Activated CD4-positive, CD25-positive, alpha-beta regulatory T cell (primary cell): Measurements from ENCODE around the gene ACOT8.
A peak's percentile ranks its signal among the peaks of the same experiment; 100 is the strongest.
"Not testable (repeated sequence)": the region's sequence is repeated elsewhere in the genome, so short reads cannot be mapped to it uniquely, and the experiment has no call there.

Source experiments
- DNase-seq, 4 experiments: peaks; one replicate each; lab custom pipeline; 2025; lab: John Stamatoyannopoulos, UW

Gene ACOT8

DNA sequence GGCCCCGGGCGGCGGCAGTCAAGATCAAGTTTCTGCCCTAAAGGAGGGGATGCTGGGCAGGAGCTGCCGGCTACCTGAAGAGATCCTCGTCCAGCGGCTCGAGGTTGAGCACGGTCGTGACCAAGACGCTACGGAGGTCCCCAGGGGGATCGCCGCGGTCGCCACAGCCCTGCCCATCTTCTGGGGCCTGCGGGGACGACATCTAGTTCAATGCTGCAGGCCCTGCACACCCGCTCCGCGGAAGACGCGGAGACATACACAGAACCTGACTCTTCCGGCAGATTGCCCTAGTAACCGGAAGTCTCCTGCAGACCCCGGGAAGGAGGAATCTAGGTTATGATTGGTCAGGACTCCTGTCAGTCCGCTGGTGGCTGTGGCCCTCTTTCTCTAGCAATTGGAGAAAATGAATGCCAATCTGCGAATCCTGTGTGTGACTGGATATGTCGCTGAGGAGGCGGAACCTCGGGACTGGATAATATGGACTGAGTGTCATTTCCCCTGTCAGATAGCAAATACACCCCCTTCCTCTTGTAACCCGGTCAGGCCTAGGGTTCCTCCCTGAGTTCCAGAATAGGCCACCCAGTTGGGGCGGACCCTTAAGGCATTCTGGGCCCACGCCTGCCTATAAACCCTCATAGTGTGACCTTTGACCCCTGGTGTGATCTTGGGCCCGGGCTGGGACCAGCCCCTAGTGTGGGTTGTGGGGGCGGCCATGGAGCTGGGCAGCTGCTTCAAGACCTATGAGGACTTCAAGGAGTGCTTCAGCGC lies at the start of gene ACOT8, which contains the start of gene ZSWIM3:
Gene ACOT8 (minus strand): TSS at position 279 of the 768 bp plus-strand sequence. CDS start 77 bp downstream, at position 202.
Gene ZSWIM3 (plus strand): TSS at position 501 of the 768 bp plus-strand sequence. CDS start 212 bp downstream, at position 713.
- DNase-seq: peak; percentile 66 to 85 (median 83)

DNA sequence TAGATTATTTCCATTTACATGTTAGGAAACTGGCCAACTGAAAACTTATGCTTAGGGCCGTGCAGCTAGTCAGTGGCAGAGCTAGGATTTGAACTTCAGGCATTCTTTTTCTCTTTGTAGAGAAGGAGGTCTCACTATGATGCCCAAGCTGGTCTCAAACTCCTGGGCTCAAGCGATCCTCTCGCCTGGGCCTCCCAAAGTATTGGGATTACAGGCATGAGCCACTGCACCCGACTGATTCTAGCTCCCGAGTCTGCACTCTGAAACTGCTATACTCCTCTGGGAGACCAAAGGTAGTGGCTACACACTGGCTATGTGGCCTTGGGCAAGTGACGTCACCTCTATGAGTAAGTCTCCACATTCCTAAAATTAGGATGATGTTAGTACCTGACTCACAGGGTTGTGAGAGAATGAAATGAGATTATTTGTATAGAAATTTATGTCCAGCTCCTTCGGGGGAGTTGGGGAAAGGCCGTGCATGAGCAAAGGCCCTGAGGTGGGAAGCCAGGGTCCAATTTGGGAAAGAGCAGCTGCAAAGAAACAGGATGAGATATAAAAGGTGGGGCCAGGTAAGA lies 48.4 kb upstream of the ACOT8 start:
- DNase-seq: no peak

DNA sequence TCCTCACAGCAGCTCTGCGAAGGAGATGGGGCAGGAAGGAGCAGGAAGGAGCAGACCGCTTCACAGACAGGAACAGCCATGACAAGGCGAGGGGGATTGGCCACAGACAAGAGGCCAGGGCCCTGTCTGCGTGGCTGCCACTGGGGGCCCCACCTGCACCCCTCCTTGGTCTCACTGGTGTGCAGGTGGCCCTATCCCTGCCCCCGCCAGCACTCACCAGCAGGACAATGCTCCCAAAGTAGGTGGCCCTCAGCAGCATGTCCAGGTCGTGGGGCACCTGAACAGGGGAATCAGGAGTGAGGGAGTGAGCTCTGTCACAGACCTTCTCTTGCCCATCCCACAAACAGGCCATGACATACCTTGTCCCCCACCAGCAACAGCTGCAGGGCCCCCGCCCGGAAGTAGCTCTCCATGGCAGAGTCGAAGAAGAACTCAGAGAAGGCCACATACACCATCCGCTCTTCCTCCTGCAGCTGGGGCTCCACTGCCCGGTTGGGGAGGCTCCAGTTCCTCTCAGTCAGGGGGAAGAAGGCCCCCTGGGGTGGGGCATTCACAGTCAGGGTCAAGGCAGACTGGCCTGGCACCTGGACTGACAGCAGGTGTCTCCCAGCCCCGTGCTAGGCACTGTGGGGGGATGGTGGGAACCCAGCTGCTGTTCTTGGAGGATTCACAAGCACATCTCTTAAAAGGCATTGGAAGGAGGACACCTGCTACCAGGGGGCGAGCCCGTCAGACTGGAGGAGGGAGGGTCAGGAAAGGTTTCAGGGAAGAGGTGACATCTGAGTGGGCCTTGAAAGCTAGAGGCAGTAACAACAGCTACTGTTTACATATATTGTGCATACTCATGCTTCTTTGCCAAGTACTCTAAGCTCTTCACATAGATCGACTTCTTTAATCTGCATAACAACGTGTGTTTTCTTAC lies 47.7 kb upstream of the ACOT8 start:
- no peak for DNase-seq

DNA sequence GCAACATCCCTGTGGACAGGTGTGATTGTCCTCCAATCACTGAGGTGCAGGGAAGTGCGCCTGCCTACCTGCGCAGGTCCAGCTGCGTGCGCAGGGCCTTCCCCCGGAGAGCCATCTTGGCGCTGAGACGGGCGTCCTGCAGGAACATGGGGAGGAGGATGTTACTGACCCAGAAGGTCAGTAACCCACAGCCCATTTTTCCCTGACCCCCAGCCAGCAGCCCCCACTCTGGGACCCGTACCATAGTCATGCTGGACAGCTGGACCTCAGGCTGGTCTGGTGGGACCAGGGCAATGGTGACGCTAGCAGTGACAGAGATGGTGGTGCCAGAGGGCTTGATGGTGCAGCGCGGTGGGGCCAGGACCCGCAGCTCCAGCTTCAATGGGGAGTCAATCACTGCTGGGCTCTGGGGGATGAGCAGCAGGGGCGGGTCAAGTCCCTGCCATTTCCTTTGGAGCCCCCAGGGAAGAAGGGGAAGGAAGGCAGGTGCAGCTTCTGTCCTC lies 45.1 kb upstream of the ACOT8 start:
- no peak for DNase-seq

DNA sequence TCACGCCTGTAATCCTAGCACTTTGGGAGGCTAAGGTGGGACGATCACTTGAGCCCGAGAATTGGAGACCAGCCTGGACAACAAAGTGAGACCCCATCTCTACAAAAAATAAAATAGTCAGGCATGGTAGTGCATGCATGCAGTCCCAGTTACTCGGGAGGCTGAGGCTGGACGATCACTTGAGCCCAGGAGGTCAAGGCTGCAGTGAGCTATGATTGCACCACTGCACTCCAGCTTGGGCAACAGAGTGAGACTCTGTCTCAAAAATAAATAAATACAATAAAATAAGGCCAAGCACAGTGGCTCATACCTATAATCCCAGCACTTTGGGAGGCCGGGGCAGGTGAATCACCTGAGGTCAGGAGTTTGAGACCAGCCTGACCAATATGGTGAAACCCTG lies 44.1 kb upstream of the ACOT8 start:
- DNase-seq: not testable (repeated sequence)

DNA sequence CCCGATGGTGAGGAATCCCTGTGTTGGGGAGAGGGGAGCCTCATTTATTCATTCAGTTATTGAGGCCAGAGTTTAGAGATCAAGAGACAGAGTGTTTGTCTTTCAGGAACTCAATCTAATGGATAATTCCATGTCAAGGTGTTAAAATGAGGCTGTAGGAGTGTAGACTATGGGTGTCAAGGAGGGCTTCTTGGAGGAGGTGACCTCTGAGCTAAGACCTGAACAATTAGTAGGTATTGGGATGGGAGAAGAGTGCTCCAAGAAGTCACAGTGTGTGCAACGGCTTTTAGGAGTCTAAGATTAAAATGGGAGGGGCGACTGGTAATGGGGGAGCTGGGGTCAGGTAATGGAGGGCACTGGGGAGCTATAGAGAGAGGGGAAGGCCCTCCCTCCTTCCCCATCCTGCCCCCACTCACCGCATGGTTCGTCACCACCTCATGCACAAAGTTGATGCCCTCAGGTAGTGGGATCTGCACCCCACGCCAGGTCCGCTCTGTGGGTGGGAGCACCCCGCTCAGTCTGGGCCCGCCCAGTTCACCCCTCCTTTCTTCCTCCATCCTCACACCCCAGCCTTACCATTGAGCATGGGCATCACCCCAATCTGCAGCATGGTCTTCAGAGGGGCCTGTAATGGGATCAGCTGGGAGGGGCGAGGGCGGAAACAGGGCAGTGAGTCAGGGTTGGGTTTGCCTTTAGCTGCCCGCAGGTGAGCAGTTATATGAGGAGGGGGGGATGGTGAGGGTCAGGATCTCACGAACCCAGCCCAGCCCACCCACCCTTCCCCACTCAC lies 42.0 kb upstream of the ACOT8 start:
- DNase-seq: no peak

DNA sequence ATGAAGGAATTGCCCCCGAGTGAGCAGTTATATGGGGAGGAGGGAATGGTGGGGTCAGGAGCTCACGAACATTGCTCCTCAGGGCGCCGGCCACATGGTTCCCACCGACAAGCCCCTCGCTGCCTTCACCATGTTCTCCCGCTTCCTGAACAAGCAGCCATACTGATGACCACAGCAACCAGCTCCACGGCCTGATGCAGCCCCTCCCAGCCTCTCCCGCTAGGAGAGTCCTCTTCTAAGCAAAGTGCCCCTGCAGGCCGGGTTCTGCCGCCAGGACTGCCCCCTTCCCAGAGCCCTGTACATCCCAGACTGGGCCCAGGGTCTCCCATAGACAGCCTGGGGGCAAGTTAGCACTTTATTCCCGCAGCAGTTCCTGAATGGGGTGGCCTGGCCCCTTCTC lies 41.1 kb upstream of the ACOT8 start:
- DNase-seq: no peak

DNA sequence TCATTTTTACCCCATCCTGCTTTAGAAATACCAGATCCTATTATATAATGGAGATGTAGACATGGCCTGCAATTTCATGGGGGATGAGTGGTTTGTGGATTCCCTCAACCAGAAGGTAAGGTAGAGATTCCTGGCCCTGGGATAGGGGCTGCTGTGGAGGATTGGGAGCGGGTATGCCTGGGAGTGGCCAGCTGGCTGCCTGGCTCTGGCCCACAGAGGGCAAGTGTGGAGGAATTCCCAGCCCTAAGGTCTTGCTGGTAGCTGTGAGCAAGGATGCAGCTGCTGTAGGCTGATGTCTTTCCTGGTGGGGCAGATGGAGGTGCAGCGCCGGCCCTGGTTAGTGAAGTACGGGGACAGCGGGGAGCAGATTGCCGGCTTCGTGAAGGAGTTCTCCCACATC lies 40.5 kb upstream of the ACOT8 start:
- no peak for DNase-seq

DNA sequence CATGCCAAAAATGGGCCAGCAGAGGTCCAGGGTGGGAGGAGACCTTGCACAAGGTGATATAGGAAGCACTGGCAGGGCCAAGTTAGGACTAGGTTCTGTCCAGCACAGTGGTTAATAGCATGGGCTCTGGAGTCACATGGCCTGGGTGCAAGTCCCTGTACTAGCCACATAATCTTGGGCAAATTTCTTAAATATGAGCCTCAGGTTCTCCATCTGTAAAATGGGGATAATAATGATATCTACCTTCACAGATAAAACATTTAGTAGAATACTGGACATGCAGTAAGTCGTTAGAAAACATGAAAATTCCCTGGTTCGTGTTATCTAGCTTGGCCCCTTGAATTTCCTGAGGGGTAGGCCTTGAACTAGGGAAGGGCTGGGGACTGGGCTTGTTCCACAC lies 40.1 kb upstream of the ACOT8 start:
- DNase-seq: no peak

DNA sequence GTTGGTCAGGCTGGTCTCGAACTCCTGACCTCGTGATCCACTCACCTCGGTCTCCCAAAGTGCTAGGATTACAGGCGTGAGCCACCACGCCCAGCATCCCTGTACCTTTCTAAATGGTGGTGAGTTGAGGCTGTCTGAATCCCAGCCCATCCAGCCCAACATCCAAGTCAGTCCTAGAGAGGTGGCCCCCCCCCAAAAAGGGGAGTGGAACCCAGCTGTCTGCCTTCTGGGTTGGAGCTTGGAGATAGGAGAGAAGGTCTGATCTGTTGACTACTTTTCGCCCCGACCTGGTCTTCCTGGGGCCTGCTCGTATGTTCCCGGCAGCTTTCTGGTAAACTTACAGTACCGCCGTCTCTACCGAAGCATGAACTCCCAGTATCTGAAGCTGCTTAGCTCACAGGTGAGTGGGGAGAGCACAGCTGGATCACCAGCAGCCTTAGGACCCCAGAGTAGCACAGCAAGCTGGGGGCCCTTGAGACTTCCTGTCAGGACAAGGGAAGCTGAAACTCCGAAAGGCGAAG lies 39.5 kb upstream of the ACOT8 start:
- DNase-seq: no peak

DNA sequence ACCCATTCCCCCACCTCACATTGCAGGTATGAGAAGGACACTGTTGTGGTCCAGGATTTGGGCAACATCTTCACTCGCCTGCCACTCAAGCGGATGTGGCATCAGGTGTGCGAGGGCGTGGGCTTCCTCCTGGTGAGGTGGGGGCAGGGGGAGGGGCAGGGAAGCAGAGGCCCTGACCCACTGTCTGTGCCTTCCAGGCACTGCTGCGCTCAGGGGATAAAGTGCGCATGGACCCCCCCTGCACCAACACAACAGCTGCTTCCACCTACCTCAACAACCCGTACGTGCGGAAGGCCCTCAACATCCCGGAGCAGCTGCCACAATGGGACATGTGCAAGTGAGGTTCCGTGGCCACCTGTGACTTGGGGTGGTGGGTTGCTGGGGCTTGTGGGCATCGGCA lies 37.6 kb upstream of the ACOT8 start:
- no peak for DNase-seq

DNA sequence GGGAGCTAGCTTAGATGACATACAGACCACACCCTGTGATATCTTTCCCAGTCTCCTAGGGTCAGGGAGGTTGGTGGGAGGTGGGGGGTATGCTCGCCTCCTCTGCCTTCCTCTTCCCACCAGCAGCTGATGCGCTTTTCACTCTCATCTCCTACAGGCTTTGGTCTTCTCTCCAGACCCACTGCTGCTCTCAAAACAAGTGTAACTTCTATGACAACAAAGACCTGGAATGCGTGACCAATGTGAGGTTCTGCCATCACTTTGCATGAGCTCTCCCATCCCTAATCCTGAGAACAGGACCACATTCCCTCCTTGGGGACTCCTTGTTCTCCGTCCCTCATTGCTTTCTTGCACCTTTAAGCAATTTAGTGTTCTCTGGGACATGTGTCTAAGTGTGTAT lies 36.6 kb upstream of the ACOT8 start:
- DNase-seq: no peak

DNA sequence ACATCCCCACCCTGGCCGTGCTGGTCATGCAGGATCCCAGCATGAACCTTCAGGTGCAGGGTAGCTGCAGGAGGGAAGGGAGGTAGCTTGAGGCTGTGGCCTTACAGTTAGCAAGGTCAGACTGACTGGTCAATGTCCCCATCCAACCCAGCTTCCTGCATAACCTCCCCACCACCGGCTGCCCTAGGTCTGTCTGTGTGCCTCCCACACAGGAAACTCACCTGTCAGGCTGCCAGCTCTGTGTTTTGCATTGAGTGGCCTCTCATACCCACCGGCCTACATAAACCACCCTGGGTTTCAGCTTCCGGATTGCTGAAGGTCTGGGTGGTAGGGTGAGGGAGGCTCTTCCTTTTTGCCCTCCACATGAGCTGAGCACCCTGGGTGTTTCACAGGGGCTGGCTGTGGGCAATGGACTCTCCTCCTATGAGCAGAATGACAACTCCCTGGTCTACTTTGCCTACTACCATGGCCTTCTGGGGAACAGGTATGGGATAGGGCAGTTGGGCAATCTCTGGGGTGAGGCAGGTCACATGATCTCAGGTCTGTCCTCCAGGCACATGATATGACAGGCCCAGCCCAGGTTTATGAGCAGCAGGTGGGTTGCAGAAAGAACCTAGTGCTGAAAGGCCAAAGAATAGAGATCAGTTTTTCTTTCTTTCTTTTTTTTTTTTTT lies 35.8 kb upstream of the ACOT8 start:
- no peak for DNase-seq

DNA sequence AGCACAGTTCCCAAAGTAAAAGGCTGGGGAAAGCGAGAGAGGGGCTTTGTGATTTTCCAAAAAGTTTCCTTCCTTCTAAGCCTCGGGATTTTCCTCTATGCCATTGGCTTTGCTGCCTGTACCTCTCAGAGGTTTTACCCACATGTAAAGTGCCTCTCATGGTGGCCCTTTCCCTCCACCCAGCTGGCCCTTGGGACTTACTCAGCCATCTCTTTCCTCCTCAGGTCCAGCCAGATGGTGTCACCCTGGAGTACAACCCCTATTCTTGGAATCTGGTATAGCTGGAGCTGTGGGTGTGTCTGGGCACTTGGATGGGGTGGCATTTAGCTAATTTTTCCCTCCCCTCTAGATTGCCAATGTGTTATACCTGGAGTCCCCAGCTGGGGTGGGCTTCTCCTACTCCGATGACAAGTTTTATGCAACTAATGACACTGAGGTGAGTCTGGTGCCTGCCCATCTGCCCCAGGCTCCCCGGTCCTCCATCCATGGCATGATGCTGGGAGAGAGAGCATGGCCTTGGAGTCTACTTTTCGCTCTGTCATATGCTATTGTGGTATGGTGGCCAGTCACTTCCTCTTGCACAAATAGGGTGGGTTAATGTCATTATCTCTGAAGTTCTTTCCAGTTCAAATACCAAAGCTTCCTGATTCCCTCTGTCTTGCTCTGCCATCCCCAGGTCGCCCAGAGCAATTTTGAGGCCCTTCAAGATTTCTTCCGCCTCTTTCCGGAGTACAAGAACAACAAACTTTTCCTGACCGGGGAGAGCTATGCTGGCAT lies 35.0 kb upstream of the ACOT8 start:
- DNase-seq: no peak

DNA sequence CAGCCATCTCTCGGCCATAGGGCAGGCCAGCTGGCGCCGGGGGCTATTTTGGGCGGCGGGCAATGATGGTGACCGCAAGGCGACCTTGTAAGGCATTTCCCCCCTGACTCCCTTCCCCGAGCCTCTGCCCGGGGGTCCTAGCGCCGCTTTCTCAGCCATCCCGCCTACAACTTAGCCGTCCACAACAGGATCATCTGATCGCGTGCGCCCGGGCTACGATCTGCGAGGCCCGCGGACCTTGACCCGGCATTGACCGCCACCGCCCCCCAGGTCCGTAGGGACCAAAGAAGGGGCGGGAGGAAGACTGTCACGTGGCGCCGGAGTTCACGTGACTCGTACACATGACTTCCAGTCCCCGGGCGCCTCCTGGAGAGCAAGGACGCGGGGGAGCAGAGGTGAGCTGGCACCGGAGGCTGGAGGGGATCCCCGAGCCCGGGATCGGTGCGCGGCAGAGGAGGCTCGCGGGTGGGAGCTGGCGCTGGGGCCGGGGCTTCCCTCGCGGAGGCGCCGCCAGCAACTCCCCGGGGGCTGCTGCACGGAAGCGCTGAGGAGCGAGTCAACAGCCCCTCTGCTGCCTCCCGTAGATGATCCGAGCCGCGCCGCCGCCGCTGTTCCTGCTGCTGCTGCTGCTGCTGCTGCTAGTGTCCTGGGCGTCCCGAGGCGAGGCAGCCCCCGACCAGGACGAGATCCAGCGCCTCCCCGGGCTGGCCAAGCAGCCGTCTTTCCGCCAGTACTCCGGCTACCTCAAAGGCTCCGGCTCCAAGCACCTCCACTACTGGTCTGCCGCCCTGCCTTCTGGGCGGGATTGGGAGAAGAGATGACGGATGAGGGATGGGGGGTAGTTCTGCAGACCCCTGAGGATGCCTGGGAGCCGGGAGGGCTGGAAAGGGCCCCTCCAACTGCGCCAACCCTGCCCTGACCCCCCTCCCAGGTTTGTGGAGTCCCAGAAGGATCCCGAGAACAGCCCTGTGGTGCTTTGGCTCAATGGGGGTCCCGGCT lies 34.1 kb upstream of the ACOT8 start, which contains the start of the genes CTSA and NEURL2:
Gene CTSA (plus strand): TSS at position 351 of the 999 bp plus-strand sequence. CDS start 234 bp downstream, at position 585.
Gene NEURL2 (minus strand): TSS at position 224 of the 999 bp plus-strand sequence. CDS start 217 bp downstream, at position 7.
- DNase-seq: peak; percentile 63 to 74 (median 70)

DNA sequence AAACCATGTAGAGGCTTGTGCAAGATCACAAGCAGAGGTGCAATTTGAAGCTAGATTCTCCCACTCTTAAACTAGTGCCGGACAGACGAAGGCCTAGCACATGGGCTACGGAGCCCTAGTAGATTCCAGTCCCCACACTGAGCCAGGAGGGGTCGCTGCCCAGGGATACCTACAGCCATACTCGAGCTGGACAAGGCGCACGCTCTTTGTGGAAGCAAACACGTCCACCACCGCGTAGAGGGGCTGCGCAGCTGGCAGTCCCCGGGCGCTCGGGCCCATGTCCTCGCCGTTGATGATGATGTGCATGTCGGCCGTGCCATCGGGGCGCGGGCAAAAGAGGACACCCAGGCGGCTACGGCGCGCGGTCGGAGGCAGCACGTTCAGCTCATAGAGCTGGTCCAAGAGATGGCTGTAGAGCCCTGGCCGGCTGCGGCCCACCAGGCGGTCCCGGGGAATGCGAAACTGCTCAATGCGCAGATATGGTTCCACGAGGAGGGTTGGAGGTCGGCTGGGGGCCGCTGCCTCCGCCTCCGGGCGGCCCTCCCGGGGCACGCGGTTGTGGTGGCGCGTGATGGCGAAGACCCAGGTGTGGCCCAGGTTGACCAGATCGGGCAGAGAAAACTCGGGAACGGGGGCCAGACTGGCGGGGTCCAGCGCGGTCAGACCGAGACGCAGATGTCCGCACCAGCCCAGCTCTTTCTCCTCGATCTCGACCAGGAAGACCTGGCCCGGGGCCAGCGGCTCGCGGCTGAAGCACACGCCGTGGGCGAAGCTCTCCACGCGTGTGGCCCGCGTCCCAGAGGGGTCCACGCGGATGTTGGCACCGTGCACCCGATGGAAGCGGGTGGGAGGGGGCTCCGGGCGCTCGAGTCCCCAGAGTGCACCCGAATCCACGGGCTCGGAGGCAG lies 33.1 kb upstream of the ACOT8 start:
- DNase-seq: peak in 3 of 4 experiments; percentile 14 to 18 (median 15)

DNA sequence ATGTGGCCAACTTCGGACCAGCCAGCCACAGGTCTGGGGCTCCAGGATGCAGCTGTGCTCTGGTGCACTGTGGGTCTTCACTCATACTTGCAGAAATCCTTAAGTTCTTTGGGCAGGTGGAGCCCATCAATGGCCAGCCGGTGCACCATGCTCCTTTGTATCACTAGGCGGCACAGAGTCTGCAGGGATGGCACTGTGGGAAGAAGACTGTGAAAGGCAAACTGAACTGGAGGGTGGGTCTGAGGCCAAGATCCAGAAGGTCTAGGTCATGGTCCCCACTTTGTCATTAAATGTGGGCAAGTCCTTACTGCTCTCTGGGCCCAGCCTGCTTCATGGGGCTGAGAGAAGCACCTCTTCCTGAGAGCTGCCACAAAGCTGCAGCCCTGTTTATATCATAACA lies 31.5 kb upstream of the ACOT8 start:
- no peak for DNase-seq
